H9 (cell line): ENCODE measurements around the gene MAP3K8. TPM values are rescaled to one million over a fixed set of nuclear protein-coding genes. Genes with fewer than 3 reads are reported as not detected.

Source experiments
- DNase-seq: peaks from one replicate; pipeline ENCODE4 v3.0.0-alpha.2; 2017
- H2AFZ ChIP-seq: one replicate; pipeline ENCODE4 v1.6.1; 2013; ENCODE audit warnings: mild to moderate bottlenecking, low read length, control low read depth, moderate library complexity
- H2AK5ac ChIP-seq: 2 replicates; pipeline ENCODE4 v1.6.1; 2013; ENCODE audit warnings: low read length, control low read depth, mixed read lengths; ENCODE audit not compliant: insufficient read length
- H2BK120ac ChIP-seq: one replicate; pipeline ENCODE4 v1.6.1; 2013; ENCODE audit warnings: low read depth, mild to moderate bottlenecking, low read length, control low read depth, inconsistent platforms; ENCODE audit not compliant: poor library complexity, severe bottlenecking
- H2BK12ac ChIP-seq: 2 replicates; pipeline ENCODE4 v1.6.1; 2013; ENCODE audit warnings: low read length, control low read depth, mixed read lengths, low read depth; ENCODE audit not compliant: insufficient read length
- H2BK15ac ChIP-seq: 2 replicates; pipeline ENCODE4 v1.6.1; 2013; ENCODE audit warnings: low read depth, low read length, control low read depth
- H2BK20ac ChIP-seq: one replicate; pipeline ENCODE4 v1.6.1; 2013; ENCODE audit warnings: low read depth, mild to moderate bottlenecking, low read length, control low read depth, inconsistent platforms; ENCODE audit not compliant: poor library complexity, severe bottlenecking
- H2BK5ac ChIP-seq: 2 replicates; pipeline ENCODE4 v1.6.1; 2013; ENCODE audit warnings: low read length, control low read depth, mixed read lengths; ENCODE audit not compliant: insufficient read length
- H3K14ac ChIP-seq: 2 replicates; pipeline ENCODE4 v1.6.1; 2013; ENCODE audit warnings: low read length, control low read depth; ENCODE audit not compliant: insufficient read depth
- H3K18ac ChIP-seq: 2 replicates; pipeline ENCODE4 v1.6.1; 2013; ENCODE audit warnings: low read depth, mild to moderate bottlenecking, mixed read lengths, low read length, control low read depth; ENCODE audit not compliant: insufficient read length
- H3K23ac ChIP-seq: 2 replicates; pipeline ENCODE4 v1.6.1; 2013; ENCODE audit warnings: low read length, control low read depth, mixed read lengths, low read depth; ENCODE audit not compliant: insufficient read length
- H3K23me2 ChIP-seq: 2 replicates; pipeline ENCODE4 v1.6.1; 2013; ENCODE audit warnings: low read depth, mild to moderate bottlenecking, mixed read lengths, low read length, control low read depth; ENCODE audit not compliant: insufficient read length, poor library complexity, severe bottlenecking
- H3K27ac ChIP-seq: 2 replicates; pipeline ENCODE4 v1.5.1; 2013; ENCODE audit warnings: low read length, control low read depth, mixed read lengths, low read depth; ENCODE audit not compliant: insufficient read length
- H3K27me3 ChIP-seq: 2 replicates; pipeline ENCODE4 v1.6.1; 2013; ENCODE audit warnings: low read length, control low read depth, inconsistent platforms; ENCODE audit not compliant: insufficient read depth
- H3K4ac ChIP-seq: 2 replicates; pipeline ENCODE4 v1.6.1; 2013; ENCODE audit warnings: low read depth, mild to moderate bottlenecking, control low read depth, inconsistent platforms, low read length, moderate library complexity
- H3K4me1 ChIP-seq: 2 replicates; pipeline ENCODE4 v1.6.1; 2013; ENCODE audit warnings: low read length, control low read depth, inconsistent platforms; ENCODE audit not compliant: insufficient read depth
- H3K4me2 ChIP-seq: 2 replicates; pipeline ENCODE4 v1.6.1; 2013; ENCODE audit warnings: low read length, control low read depth, mixed read lengths; ENCODE audit not compliant: insufficient read length, insufficient read depth
- H3K56ac ChIP-seq: 2 replicates; pipeline ENCODE4 v1.6.1; 2013; ENCODE audit warnings: low read depth, mild to moderate bottlenecking, mixed read lengths, low read length, control low read depth; ENCODE audit not compliant: insufficient read length
- H3K79me1 ChIP-seq: 2 replicates; pipeline ENCODE4 v1.6.1; 2013; ENCODE audit warnings: low read depth, mild to moderate bottlenecking, moderate library complexity, low read length, control low read depth, inconsistent platforms; ENCODE audit not compliant: insufficient read depth, poor library complexity, severe bottlenecking
- H3K79me2 ChIP-seq: 2 replicates; pipeline ENCODE4 v1.6.1; 2013; ENCODE audit warnings: low read length, control low read depth, inconsistent platforms; ENCODE audit not compliant: insufficient read depth
- H3K9ac ChIP-seq: 2 replicates; pipeline ENCODE4 v1.6.1; 2013; ENCODE audit warnings: low read length, control low read depth, mixed read lengths; ENCODE audit not compliant: insufficient read length; ENCODE audit errors: extremely low read depth
- H3K9me3 ChIP-seq: one replicate; pipeline ENCODE4 v1.6.1; 2013; ENCODE audit warnings: low read depth, low read length, inconsistent platforms; ENCODE audit not compliant: control insufficient read depth
- H3T11ph ChIP-seq: one replicate; pipeline ENCODE4 v1.6.1; 2013; ENCODE audit warnings: mild to moderate bottlenecking, low read length, control low read depth, inconsistent platforms
- H4K20me1 ChIP-seq: one replicate; pipeline ENCODE4 v1.6.1; 2013; ENCODE audit not compliant: control insufficient read depth, insufficient read length, insufficient read depth
- H4K5ac ChIP-seq: 2 replicates; pipeline ENCODE4 v1.6.1; 2013; ENCODE audit warnings: low read depth, mild to moderate bottlenecking, mixed read lengths, low read length, control low read depth; ENCODE audit not compliant: insufficient read length
- H4K8ac ChIP-seq: replicated peaks from 2 replicates; pipeline ENCODE4 v1.6.1; 2013; ENCODE audit warnings: low read length, control low read depth, mixed read lengths, low read depth; ENCODE audit not compliant: insufficient read length
- H4K91ac ChIP-seq: 2 replicates; pipeline ENCODE4 v1.6.1; 2013; ENCODE audit warnings: low read depth, mild to moderate bottlenecking, moderate library complexity, mixed read lengths, low read length, control low read depth; ENCODE audit not compliant: insufficient read length
- H3K27ac Mint-ChIP-seq, 3 experiments: 2 replicates in 2 of 3; 3 replicates in 1 of 3; pipeline ENCODE4 v1.8.0; 2020 to 2021; ENCODE audit warnings: mixed read lengths in 3 of 3, mild to moderate bottlenecking in 1 of 3, moderate library complexity in 1 of 3
- H3K27me3 Mint-ChIP-seq: 2 replicates; pipeline ENCODE4 v1.8.0; 2021; ENCODE audit warnings: low read depth, mild to moderate bottlenecking, moderate library complexity, mixed read lengths
- H3K36me3 Mint-ChIP-seq, 3 experiments: 2 replicates in 2 of 3; 3 replicates in 1 of 3; pipeline ENCODE4 v1.8.0; 2020 to 2021; ENCODE audit warnings: low read depth in 3 of 3, mixed read lengths in 3 of 3; ENCODE audit not compliant: insufficient read depth in 1 of 3
- H3K4me1 Mint-ChIP-seq, 2 experiments: 2 replicates each; pipeline ENCODE4 v1.8.0; 2020; ENCODE audit warnings: mixed read lengths in 2 of 2
- H3K4me3 Mint-ChIP-seq, 2 experiments: 2 replicates in 1 of 2; 3 replicates in 1 of 2; pipeline ENCODE4 v1.8.0; 2020 to 2021; ENCODE audit warnings: mild to moderate bottlenecking in 2 of 2, mixed read lengths in 2 of 2, moderate library complexity in 1 of 2
- H3K9me3 Mint-ChIP-seq, 2 experiments: 2 replicates in 1 of 2; 3 replicates in 1 of 2; pipeline ENCODE4 v1.8.0; 2020; ENCODE audit warnings: mild to moderate bottlenecking in 2 of 2, mixed read lengths in 2 of 2, moderate library complexity in 1 of 2
- WGBS: extraction: QIAGEN DNeasy Blood & Tissue Kit; methylation state at CpG from one replicate; pipeline ENCODE4 v1.1.7; 2013; ENCODE audit warnings: missing lambda C conversion rate, low lambda C conversion rate, mixed read lengths; ENCODE audit not compliant: insufficient read length; ENCODE audit errors: extremely low coverage; 5-methylcytosine and 5-hydroxymethylcytosine counted together
- total RNA-seq: library from RNA; stranded (reverse); gene quantifications from 2 replicates; pipeline ENCODE4 v1.2.1, GENCODE V29; 2021
- TF ChIP-seq, protein P1 (sequence below): fragments of 200-600 bp; sonication (generic); conservative IDR thresholded peaks from 3 replicates; pipeline ENCODE4 v1.8.0; 2021; ENCODE audit warnings: antibody characterized with exemption, mild to moderate bottlenecking

The MAP3K8 gene
- total RNA-seq, 1 experiment from 2014 or later: 3.5 TPM

DNA sequence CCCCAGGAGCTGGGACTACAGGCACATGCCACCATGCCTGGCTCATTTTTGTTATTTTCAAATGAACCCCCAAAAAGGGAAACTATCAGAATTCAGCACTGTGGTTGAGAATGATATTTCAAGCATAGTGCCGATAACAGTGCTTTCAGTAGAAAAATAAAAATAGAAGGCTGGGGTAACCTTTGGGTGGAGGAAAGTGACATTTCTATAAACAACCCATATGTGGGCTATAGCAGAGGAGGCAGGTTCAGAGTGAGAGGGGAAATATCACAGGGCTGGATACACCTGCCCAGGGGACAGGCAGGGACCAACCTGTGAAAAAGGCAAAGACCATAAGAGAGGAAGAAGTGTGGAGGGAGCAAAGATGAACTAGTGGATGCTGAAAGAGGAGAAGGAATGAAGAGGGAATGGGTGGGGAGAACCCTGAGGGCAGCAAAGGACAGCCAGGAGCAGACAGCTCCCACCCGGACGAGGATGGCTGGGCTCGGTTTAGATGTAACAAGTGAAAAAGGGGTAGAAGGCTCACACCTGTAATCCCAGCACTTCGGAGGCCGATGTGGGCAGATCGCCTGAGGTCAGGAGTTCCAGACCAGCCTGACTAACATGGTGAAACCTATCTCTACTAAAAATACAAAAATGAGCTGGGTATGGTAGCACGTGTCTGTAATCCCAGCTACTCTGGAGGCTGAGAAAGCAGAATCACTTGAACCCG, 56.5 kb downstream of the MAP3K8 start:
- H3T11ph ChIP-seq: no peak overlapping the region
- H2BK12ac ChIP-seq: no peak overlapping the region
- H4K20me1 ChIP-seq: no peaks in the 10 kb centered on the region
- no peak overlapping the region for H4K91ac ChIP-seq
- Mint-ChIP-seq H3K4me1 (peaks cover 12 to 13% of the 10 kb centered on the region in 2 experiments), H3K9me3 (no peaks in the 10 kb centered on the region; a peak in 1 of 5 replicates), H3K27ac (no peak overlapping the region), H3K36me3 (no peaks in the 10 kb centered on the region), H3K4me3 (no peak overlapping the region), H3K27me3 (peaks cover 11% of the 10 kb centered on the region)
- no peaks in the 10 kb centered on the region for H3K23me2 ChIP-seq
- H2BK15ac ChIP-seq: no peak overlapping the region
- H3K14ac ChIP-seq: no peak overlapping the region
- no peaks in the 10 kb centered on the region for H3K79me2 ChIP-seq
- no peaks in the 10 kb centered on the region; the same call in 1 of the 2 replicates for H3K4me1 ChIP-seq
- no peak overlapping the region for H3K27ac ChIP-seq
- no peak overlapping the region for H2BK120ac ChIP-seq
- H3K56ac ChIP-seq: no peak overlapping the region
- H2AFZ ChIP-seq: no peak overlapping the region
- no CpG with 5 or more reads among the region's 9 CpGs for WGBS
- DNase-seq: no peak
- no peak overlapping the region for H2AK5ac ChIP-seq
- TF ChIP-seq, protein P1, sequence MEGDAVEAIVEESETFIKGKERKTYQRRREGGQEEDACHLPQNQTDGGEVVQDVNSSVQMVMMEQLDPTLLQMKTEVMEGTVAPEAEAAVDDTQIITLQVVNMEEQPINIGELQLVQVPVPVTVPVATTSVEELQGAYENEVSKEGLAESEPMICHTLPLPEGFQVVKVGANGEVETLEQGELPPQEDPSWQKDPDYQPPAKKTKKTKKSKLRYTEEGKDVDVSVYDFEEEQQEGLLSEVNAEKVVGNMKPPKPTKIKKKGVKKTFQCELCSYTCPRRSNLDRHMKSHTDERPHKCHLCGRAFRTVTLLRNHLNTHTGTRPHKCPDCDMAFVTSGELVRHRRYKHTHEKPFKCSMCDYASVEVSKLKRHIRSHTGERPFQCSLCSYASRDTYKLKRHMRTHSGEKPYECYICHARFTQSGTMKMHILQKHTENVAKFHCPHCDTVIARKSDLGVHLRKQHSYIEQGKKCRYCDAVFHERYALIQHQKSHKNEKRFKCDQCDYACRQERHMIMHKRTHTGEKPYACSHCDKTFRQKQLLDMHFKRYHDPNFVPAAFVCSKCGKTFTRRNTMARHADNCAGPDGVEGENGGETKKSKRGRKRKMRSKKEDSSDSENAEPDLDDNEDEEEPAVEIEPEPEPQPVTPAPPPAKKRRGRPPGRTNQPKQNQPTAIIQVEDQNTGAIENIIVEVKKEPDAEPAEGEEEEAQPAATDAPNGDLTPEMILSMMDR: no peak
- H3K4ac ChIP-seq: no peak overlapping the region
- no peak overlapping the region for H3K23ac ChIP-seq
- no peak overlapping the region for H4K5ac ChIP-seq
- H3K18ac ChIP-seq: no peak overlapping the region
- H2BK5ac ChIP-seq: no peak overlapping the region
- no peaks in the 10 kb centered on the region for H3K9me3 ChIP-seq
- no peak overlapping the region for H2BK20ac ChIP-seq
- no peaks in the 10 kb centered on the region for H3K27me3 ChIP-seq
- no peaks in the 10 kb centered on the region for H3K79me1 ChIP-seq
- H3K4me2 ChIP-seq: no peak overlapping the region
- no peak overlapping the region for H4K8ac ChIP-seq
- no peak overlapping the region for H3K9ac ChIP-seq
